ENCODE results near the gene PRDM16. TPM values are rescaled to one million over a fixed set of nuclear protein-coding genes. Genes with fewer than 3 reads are reported as not detected.

Gene PRDM16
- total RNA-seq, 4 donors from 2014 or later: 15.7 to 54.3 (median 27.6) TPM

- Histone ChIP-seq H3K27me3 (no peaks in the 10 kb centered on the region), H3K4me1 (no peaks in the 10 kb centered on the region), H3K9me3 (no peaks in the 10 kb centered on the region), H3K27ac (no peak overlapping the region), H3K36me3 (no peaks in the 10 kb centered on the region), H3K4me3 (replicated peaks in 1 of 3) (no peak overlapping the region)
- WGBS, 2 donors: 79 to 84% methylated on average over 17 to 18 of the region's 21 CpGs
- intact Hi-C loops (cut with DNase I): no loop called here
- TF ChIP-seq POLR2A (IDR thresholded peaks at IDR 0.05): no peak
- TF ChIP-seq CTCF (IDR thresholded peaks at IDR 0.05): no peak
- DNase-seq: no peak
These were observed 192.3 kb downstream of the PRDM16 start for GRCh38 chr1:3261007-3261968.

- no peak overlapping the region for H3K4me3 ChIP-seq (replicated peaks in 1 of 3)
- TF ChIP-seq CTCF (IDR thresholded peaks at IDR 0.05): no peak
- no peak for TF ChIP-seq POLR2A (IDR thresholded peaks at IDR 0.05)
- H3K27ac ChIP-seq: no peak overlapping the region
- no peaks in the 10 kb centered on the region for H3K27me3 ChIP-seq
- H3K4me1 ChIP-seq: no peaks in the 10 kb centered on the region
- H3K36me3 ChIP-seq: no peaks in the 10 kb centered on the region
- H3K9me3 ChIP-seq: no peaks in the 10 kb centered on the region
- DNase-seq: no peak
- intact Hi-C loops (cut with DNase I): no loop called here
- 82 to 88% methylated on average over 8 to 10 of the region's 11 CpGs for WGBS, 2 donors
These were observed 193.1 kb downstream of the PRDM16 start for GRCh38 chr1:3261969-3262579.

GRCh38 chr1:3262681-3263286 lies 193.8 kb downstream of the PRDM16 start:
- Histone ChIP-seq H3K27ac (no peak overlapping the region), H3K4me1 (no peaks in the 10 kb centered on the region), H3K9me3 (no peaks in the 10 kb centered on the region), H3K4me3 (replicated peaks in 1 of 3) (no peak overlapping the region), H3K36me3 (no peaks in the 10 kb centered on the region), H3K27me3 (no peaks in the 10 kb centered on the region)
- DNase-seq: no peak
- WGBS, 2 donors: 87 to 88% methylated on average over 25 of the region's 26 CpGs
- intact Hi-C loops (cut with DNase I): no loop called here
- TF ChIP-seq POLR2A (IDR thresholded peaks at IDR 0.05): no peak
- TF ChIP-seq CTCF (IDR thresholded peaks at IDR 0.05): no peak

GRCh38 chr1:3263790-3264189 lies 194.8 kb downstream of the PRDM16 start:
- intact Hi-C loops (cut with DNase I): no loop called here
- H3K4me3 ChIP-seq (replicated peaks in 1 of 3): no peak overlapping the region
- no peak overlapping the region for H3K27ac ChIP-seq
- no peaks in the 10 kb centered on the region for H3K9me3 ChIP-seq
- H3K4me1 ChIP-seq: no peaks in the 10 kb centered on the region
- no peaks in the 10 kb centered on the region for H3K27me3 ChIP-seq
- TF ChIP-seq CTCF (IDR thresholded peaks at IDR 0.05) (no peak), POLR2A (IDR thresholded peaks at IDR 0.05) (no peak)
- DNase-seq: no peak
- H3K36me3 ChIP-seq: no peaks in the 10 kb centered on the region
- 77 to 83% methylated on average over 10 of the region's 10 CpGs for WGBS, 2 donors

Data from thyroid gland (tissue), 4 donors.